Globus pallidus (tissue), 1 donor: Measurements from ENCODE around the gene LIN7A.

ENCODE experiments used
- DNase-seq: peaks from one replicate; pipeline ENCODE4 v3.0.0-alpha.2; 2015; ENCODE audit warnings: low spot score

Gene LIN7A

DNA sequence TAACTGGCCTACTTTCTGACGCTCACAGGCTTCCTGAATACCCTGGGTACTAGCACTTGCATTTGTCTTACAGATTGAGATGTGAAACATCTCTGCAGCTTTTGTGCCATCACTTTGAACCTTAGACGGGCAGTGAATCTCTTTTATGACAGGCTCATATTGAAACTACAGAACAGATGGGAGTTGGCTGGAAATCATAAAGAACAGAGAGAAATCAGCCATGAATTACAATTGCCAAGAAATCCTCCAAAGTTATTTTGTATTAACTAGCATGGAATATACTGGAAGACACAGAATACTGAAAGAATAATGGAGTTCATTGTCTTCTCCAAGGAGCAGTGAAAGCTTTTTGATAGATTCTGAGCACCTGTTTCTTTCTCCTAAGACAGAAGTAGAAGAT lies 188.3 kb downstream of the LIN7A start:
- no peak for DNase-seq

DNA sequence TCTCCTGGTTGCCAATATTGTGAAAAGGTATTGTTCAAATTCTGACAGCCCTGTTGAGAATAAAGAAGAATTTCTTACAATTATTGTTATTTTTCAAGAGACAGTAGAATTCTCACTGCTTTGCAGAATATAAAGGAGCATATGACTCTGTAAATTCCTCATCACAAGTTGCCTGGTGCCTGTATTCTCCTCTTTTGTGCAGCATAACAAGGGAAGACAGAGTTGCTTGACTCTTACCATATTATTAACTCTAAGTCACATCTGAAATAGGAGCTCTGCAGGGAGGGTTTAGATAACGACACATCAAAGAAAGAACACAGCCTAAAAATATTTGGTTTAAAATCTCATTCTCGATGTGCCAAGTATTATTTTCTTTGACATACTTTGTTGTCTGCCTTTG lies 189.9 kb downstream of the LIN7A start:
- DNase-seq: no peak

DNA sequence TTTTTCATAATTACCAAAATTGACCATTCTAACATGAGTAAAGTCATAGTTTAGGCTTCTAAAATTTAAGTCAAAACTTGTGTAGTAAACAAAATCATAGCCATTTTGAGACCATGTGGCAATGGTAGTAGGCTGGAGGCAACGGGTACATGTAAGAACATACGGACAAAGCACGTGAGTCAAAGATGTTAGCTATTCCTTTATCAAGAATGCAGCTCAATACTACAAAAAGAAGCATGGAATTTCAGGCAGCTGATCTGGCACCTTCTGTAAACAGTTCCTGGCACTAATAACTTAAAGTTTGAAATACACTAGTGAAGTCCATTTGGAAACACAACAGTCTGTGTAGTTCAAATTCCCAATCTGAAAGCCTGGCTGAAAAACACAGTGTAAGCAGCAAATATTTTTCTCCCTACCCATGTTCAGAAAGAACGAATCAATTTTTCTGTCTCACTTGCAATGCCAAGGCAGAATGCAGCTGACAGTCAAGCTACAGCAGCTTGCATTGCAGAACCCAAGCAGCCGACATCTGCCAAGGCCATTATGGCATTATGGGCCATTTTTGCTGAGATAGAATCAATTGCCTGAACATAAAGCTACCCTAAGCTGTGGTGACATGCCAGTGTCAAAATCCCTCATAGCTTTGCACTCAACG lies 191.8 kb downstream of the LIN7A start:
- DNase-seq: no peak
